Muscle of leg (tissue), 11 donors: ENCODE measurements around the gene MSTN. TPM values are rescaled to one million over a fixed set of nuclear protein-coding genes. Genes with fewer than 3 reads are reported as not detected.
A peak's percentile ranks its signal among the peaks of the same experiment; 100 is the strongest.

Experiments
- DNase-seq: peaks from one replicate; pipeline ENCODE4 v3.0.0; 2013
- H3K27ac ChIP-seq: one replicate; pipeline ENCODE4 v1.5.1; 2013; ENCODE audit warnings: mild to moderate bottlenecking, low read length, control low read depth
- H3K27me3 ChIP-seq: one replicate; pipeline ENCODE4 v1.6.1; 2013; ENCODE audit warnings: low read length; ENCODE audit not compliant: control insufficient read depth, insufficient read depth
- H3K36me3 ChIP-seq: one replicate; pipeline ENCODE4 v1.6.1; 2013; ENCODE audit warnings: low read length; ENCODE audit not compliant: control insufficient read depth, insufficient read depth
- H3K4me1 ChIP-seq: one replicate; pipeline ENCODE4 v1.6.1; 2013; ENCODE audit warnings: low read length; ENCODE audit not compliant: control insufficient read depth, insufficient read depth
- H3K4me3 ChIP-seq: one replicate; pipeline ENCODE4 v1.5.1; 2013; ENCODE audit warnings: low read length, control low read depth
- H3K9me3 ChIP-seq: replicated peaks from 2 replicates; pipeline ENCODE4 v1.6.1; 2013; ENCODE audit warnings: low read depth, low read length; ENCODE audit not compliant: control insufficient read depth
- WGBS: methylation state at CpG from one replicate; pipeline ENCODE4 v1.1.5; 2013; ENCODE audit warnings: missing lambda C conversion rate; ENCODE audit not compliant: insufficient coverage; 5-methylcytosine and 5-hydroxymethylcytosine counted together
- polyA plus RNA-seq, 8 donors: library from polyadenylated mRNA; unstranded; fragments of 120-200 nt; gene quantifications; one replicate each; pipeline versions ENCODE4 v1.2.1 to v1.2.3, GENCODE V29; 2013; ENCODE audit warnings: inconsistent platforms in 1 of 8, low replicate concordance in 1 of 8; ENCODE audit not compliant: insufficient read length in 8 of 8, insufficient read depth in 1 of 8
- total RNA-seq: library from RNA; stranded (reverse); fragments of 120-200 nt; gene quantifications from one replicate; pipeline ENCODE4 v1.2.4, GENCODE V29; 2013

Gene MSTN
- total and polyA plus RNA-seq, 9 donors = 26.2 to 69.2 (median 39.2) TPM

- DNase-seq = no peak
- Histone ChIP-seq H3K27ac (no peak overlapping the region), H3K27me3 (no peaks in the 10 kb centered on the region), H3K9me3 (peaks cover 3% of the 10 kb centered on the region), H3K4me1 (no peaks in the 10 kb centered on the region), H3K4me3 (no peak overlapping the region), H3K36me3 (no peaks in the 10 kb centered on the region)
Measured at GRCh38 chr2:190098851-190099250, 36.3 kb upstream of the MSTN start.

- peaks cover 3% of the 10 kb centered on the region for H3K9me3 ChIP-seq
- no peaks in the 10 kb centered on the region for H3K36me3 ChIP-seq
- WGBS = no CpG with 5 or more reads among the region's 1 CpG
- H3K27me3 ChIP-seq = no peaks in the 10 kb centered on the region
- H3K4me1 ChIP-seq = no peaks in the 10 kb centered on the region
- no peak overlapping the region for H3K27ac ChIP-seq
- DNase-seq = no peak
- no peak overlapping the region for H3K4me3 ChIP-seq
Measured at GRCh38 chr2:190097115-190097514, 34.6 kb upstream of the MSTN start.

DNA sequence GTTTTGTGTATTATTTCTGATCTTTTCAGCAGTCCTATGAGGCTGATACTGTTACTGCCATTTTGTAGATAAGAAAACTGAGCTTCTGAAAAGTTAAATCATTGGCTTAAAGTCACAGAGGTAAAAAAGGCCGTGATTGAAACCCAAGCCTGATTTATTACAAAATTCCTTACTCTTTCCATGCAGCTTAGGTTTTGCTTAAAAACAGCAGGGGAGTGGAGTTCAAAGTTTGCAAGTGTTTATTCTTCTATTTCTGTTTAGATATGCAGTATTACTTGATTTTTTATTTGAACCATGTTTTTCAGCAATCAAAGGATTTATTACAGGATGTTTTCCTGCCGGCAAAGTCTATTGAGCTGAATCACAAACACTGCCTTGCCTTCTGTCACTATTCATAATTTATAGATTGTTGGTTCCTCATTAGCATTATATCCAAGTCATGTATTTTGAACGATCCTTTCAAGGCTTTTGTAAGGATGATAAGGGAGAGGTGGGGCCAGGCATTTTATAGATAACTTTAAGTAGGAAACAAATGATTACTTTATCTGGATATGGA lies 31.9 kb upstream of the MSTN start:
- no CpG with 5 or more reads among the region's 3 CpGs for WGBS
- Histone ChIP-seq H3K36me3 (no peaks in the 10 kb centered on the region), H3K4me1 (no peaks in the 10 kb centered on the region), H3K27me3 (no peaks in the 10 kb centered on the region), H3K27ac (no peak overlapping the region), H3K9me3 (peaks cover 3% of the 10 kb centered on the region), H3K4me3 (no peak overlapping the region)
- DNase-seq = no peak

GRCh38 chr2:190093793-190094192 lies 31.3 kb upstream of the MSTN start:
- DNase-seq = no peak
- H3K36me3 ChIP-seq = no peaks in the 10 kb centered on the region
- WGBS = 67% methylated on average over 1 of the region's 3 CpGs
- H3K9me3 ChIP-seq = peaks cover 3% of the 10 kb centered on the region
- no peak overlapping the region for H3K4me3 ChIP-seq
- H3K27me3 ChIP-seq = no peaks in the 10 kb centered on the region
- no peaks in the 10 kb centered on the region for H3K4me1 ChIP-seq
- H3K27ac ChIP-seq = no peak overlapping the region

DNA sequence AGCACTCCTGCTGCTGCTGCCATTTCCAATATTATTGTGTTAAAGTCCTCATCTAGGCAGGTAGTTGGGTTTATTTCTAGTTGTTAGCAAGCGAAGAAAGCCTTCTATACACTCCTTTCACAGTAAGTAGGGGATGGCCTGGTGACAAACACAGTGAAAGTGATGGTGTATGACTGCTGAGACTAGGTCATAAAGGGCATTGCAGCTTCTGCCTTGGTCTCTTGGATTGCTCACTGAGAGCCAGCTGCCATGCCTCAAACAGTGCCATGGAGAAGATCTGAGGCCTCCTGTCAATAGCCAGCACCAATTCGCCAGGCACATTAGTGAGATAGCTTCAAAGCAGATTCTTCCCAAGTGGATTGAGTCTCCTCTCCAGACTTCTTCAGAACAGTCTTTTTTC lies 27.6 kb upstream of the MSTN start:
- 91% methylated on average over 1 of the region's 2 CpGs for WGBS
- no peaks in the 10 kb centered on the region for H3K27me3 ChIP-seq
- DNase-seq = no peak
- H3K9me3 ChIP-seq = no peaks in the 10 kb centered on the region
- no peak overlapping the region for H3K4me3 ChIP-seq
- H3K4me1 ChIP-seq = no peaks in the 10 kb centered on the region
- H3K36me3 ChIP-seq = no peaks in the 10 kb centered on the region
- no peak overlapping the region for H3K27ac ChIP-seq

DNA sequence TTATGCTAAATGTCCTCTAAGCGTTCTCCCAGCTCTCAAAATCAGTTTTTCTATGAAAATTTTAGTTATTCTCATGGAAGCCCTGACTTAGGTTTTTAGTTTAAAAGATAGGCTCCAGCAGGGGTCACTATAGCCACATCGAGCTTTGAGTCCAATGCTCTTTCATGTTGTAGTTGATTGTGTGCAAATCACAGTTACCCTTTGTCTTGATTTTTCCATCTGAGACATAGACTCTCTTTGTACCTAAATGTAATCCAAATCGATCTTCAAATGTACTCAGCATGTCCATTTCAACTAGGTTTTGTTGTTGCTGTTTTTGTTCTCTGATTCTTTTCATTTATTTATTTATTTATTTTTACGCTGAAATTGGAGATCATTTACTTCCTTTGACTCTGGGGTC lies 26.4 kb upstream of the MSTN start:
- Histone ChIP-seq H3K36me3 (no peaks in the 10 kb centered on the region), H3K9me3 (no peaks in the 10 kb centered on the region), H3K4me3 (no peak overlapping the region), H3K27me3 (no peaks in the 10 kb centered on the region), H3K27ac (no peak overlapping the region), H3K4me1 (no peaks in the 10 kb centered on the region)
- WGBS = 0% methylated on average over 1 of the region's 4 CpGs
- peak; percentile 81 for DNase-seq

DNA sequence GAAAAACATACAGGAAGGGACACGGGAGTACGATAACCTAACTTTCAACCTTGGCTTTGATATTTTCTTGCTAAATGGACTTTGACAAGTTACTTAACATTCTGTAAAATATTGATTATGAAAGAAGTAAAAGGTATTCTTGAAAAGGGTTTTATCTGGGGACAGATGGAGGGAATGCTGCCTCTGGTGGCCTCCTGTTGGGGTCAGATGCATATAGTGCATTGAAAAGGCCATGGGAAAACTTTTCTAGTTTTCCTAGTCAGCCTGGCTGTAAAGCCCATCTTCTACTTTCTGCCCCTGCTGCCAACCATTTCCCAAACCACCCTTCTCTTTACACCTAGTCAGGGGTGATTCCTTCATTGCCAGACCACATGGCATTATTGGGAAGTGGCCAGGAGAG lies 22.2 kb upstream of the MSTN start:
- no peak overlapping the region for H3K4me3 ChIP-seq
- H3K27me3 ChIP-seq = no peaks in the 10 kb centered on the region
- no peak overlapping the region for H3K27ac ChIP-seq
- no peaks in the 10 kb centered on the region for H3K9me3 ChIP-seq
- WGBS = no CpG with 5 or more reads among the region's 2 CpGs
- H3K4me1 ChIP-seq = no peaks in the 10 kb centered on the region
- no peak for DNase-seq
- no peaks in the 10 kb centered on the region for H3K36me3 ChIP-seq

DNA sequence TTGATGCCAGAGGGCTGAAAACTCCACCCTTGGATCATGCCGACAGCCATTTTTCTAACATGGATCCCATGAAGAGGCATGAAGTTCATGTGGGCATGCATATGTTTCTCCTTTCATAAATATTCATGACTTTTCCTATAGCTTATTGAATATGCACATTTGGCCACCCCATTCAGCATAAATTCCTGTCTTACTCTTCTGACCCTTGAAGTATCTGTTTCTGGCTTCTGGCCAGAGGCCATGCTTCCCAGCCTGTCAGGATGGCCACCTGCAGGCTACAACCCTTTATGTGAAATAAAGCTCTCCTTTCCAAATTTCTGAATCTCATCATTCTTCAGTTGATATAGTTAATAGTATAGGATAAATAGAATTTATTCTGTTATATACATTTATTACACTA lies 19.6 kb upstream of the MSTN start:
- H3K4me3 ChIP-seq = no peak overlapping the region
- DNase-seq = no peak
- H3K36me3 ChIP-seq = no peaks in the 10 kb centered on the region
- no peak overlapping the region for H3K27ac ChIP-seq
- WGBS = no CpG with 5 or more reads among the region's 1 CpG
- peaks cover 4% of the 10 kb centered on the region for H3K9me3 ChIP-seq
- H3K4me1 ChIP-seq = no peaks in the 10 kb centered on the region
- no peaks in the 10 kb centered on the region for H3K27me3 ChIP-seq

DNA sequence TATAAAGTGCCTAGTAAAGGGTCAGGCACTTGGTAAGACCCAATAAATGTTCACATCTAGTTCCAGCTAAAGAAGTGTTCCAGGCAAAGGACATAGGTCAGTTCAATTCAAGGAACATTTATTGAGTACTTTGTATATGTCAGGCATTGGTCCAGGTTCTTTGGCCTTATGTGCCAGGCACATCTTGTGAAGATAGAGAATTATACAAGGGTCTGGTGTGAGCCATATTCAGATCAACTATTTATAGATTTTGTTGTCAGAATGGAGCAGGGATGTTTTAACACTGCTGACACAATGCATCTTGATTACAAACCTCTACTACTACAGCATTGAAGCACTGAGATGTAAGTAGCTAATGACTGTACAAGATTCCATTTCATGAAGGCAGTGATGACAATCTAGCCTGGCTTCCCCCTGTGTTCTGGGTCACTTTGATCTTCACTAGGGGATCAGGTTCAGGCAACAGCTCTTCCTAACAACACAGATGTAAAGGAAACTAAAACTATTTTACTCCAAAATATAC lies 18.1 kb upstream of the MSTN start:
- no peaks in the 10 kb centered on the region for H3K36me3 ChIP-seq
- H3K4me1 ChIP-seq = no peaks in the 10 kb centered on the region
- H3K27ac ChIP-seq = no peak overlapping the region
- H3K27me3 ChIP-seq = no peaks in the 10 kb centered on the region
- DNase-seq = no peak
- H3K4me3 ChIP-seq = no peak overlapping the region
- peaks cover 7% of the 10 kb centered on the region for H3K9me3 ChIP-seq

- Histone ChIP-seq H3K4me1 (no peaks in the 10 kb centered on the region), H3K36me3 (no peaks in the 10 kb centered on the region), H3K4me3 (no peak overlapping the region), H3K27me3 (no peaks in the 10 kb centered on the region), H3K9me3 (peaks cover 7% of the 10 kb centered on the region), H3K27ac (no peak overlapping the region)
- 80% methylated on average over 1 of the region's 2 CpGs for WGBS
- DNase-seq = no peak
Measured at GRCh38 chr2:190079160-190079559, 16.6 kb upstream of the MSTN start.

DNA sequence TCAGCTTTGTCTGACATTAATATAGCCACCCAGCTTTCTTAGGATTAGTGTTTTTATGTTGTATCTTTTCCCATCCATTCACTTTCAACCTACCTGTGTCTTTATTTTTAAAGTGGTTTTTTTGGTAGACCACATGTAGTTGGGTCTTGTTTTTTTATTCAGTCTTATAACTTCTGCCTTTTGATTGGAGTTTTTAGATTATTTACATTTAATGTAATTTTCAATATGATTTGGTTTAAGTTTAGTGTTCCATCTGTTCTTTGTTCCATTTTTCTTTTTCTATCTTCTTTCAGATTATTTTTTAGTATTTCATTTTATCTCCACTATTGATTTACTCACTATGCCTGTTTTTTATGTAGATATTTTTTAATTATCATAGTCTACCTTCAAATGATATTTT lies 13.1 kb upstream of the MSTN start:
- no peaks in the 10 kb centered on the region for H3K4me1 ChIP-seq
- H3K4me3 ChIP-seq = no peak overlapping the region
- no peak for DNase-seq

More for the DNA sequence above, 13.1 kb upstream of the MSTN start:
- H3K36me3 ChIP-seq = no peaks in the 10 kb centered on the region
- H3K9me3 ChIP-seq = peaks cover 7% of the 10 kb centered on the region
- H3K27ac ChIP-seq = no peak overlapping the region
- H3K27me3 ChIP-seq = no peaks in the 10 kb centered on the region
